Loucy (cell line): ENCODE results near the gene MID1IP1.

Experiments
- H2AFZ ChIP-seq: fragments of 200-600 bp; sonication (generic); 2 replicates; pipeline ENCODE4 v1.6.0; 2016; ENCODE audit warnings: antibody characterized with exemption, mild to moderate bottlenecking, low read length, moderate library complexity
- H3F3A ChIP-seq: fragments of 200-600 bp; 2 replicates; pipeline ENCODE4 v1.6.0; 2016; ENCODE audit warnings: antibody characterized with exemption, low read depth, mild to moderate bottlenecking
- H3K27me3 ChIP-seq: fragments of 200-600 bp; sonication (generic); 2 replicates; pipeline ENCODE4 v1.6.1; 2014; ENCODE audit warnings: low read length, mild to moderate bottlenecking; ENCODE audit not compliant: insufficient read depth, poor library complexity, severe bottlenecking
- H3K36me3 ChIP-seq: fragments of 200-600 bp; sonication (generic); 2 replicates; pipeline ENCODE4 v1.6.1; 2016; ENCODE audit warnings: low read length; ENCODE audit not compliant: insufficient read depth
- H3K4me1 ChIP-seq: fragments of 200-600 bp; sonication (generic); 2 replicates; pipeline ENCODE4 v1.5.1; 2014; ENCODE audit warnings: low read length, mild to moderate bottlenecking; ENCODE audit not compliant: insufficient read depth, poor library complexity, severe bottlenecking
- H3K4me2 ChIP-seq: fragments of 200-600 bp; sonication (generic); 2 replicates; pipeline ENCODE4 v1.6.0; 2014; ENCODE audit warnings: antibody characterized with exemption, low read length, low read depth, mild to moderate bottlenecking; ENCODE audit not compliant: poor library complexity, severe bottlenecking
- H3K4me3 ChIP-seq: fragments of 200-600 bp; sonication (generic); 2 replicates; pipeline ENCODE4 v1.5.1; 2014; ENCODE audit warnings: low read length, mild to moderate bottlenecking, mixed read lengths; ENCODE audit not compliant: poor library complexity, severe bottlenecking
- H3K79me2 ChIP-seq: fragments of 200-600 bp; sonication (generic); 2 replicates; pipeline ENCODE4 v1.6.1; 2014; ENCODE audit warnings: low read length; ENCODE audit not compliant: insufficient read depth
- H3K9ac ChIP-seq: fragments of 200-600 bp; sonication (generic); 2 replicates; pipeline ENCODE4 v1.6.0; 2014; ENCODE audit warnings: mild to moderate bottlenecking, low read depth, low read length, moderate library complexity; ENCODE audit not compliant: poor library complexity, severe bottlenecking
- H3K9me2 ChIP-seq: fragments of 200-600 bp; sonication (generic); replicated peaks from 2 replicates; pipeline ENCODE4 v1.6.1; 2016; ENCODE audit warnings: low read depth, low read length, mixed read lengths
- H3K9me3 ChIP-seq: fragments of 200-600 bp; sonication (generic); 2 replicates; pipeline ENCODE4 v1.6.1; 2014; ENCODE audit warnings: mild to moderate bottlenecking, antibody characterized with exemption, low read length, low read depth; ENCODE audit not compliant: insufficient read depth
- H4K20me1 ChIP-seq: fragments of 200-600 bp; sonication (generic); 2 replicates; pipeline ENCODE4 v1.6.0; 2014; ENCODE audit warnings: antibody characterized with exemption, low read length, mild to moderate bottlenecking; ENCODE audit not compliant: insufficient read depth, poor library complexity, severe bottlenecking
- EZH2phosphoT487 ChIP-seq: fragments of 200-600 bp; IDR thresholded peaks from 2 replicates; pipeline ENCODE4 v1.6.1; 2018; ENCODE audit warnings: antibody characterized with exemption, mild to moderate bottlenecking, moderate library complexity, borderline replicate concordance
- TF ChIP-seq, protein P1 (sequence below): fragments of 200-600 bp; sonication (generic); conservative IDR thresholded peaks from 2 replicates; pipeline ENCODE4 v1.5.1; 2014; ENCODE audit warnings: mild to moderate bottlenecking, antibody characterized with exemption, low read length

The MID1IP1 gene

DNA sequence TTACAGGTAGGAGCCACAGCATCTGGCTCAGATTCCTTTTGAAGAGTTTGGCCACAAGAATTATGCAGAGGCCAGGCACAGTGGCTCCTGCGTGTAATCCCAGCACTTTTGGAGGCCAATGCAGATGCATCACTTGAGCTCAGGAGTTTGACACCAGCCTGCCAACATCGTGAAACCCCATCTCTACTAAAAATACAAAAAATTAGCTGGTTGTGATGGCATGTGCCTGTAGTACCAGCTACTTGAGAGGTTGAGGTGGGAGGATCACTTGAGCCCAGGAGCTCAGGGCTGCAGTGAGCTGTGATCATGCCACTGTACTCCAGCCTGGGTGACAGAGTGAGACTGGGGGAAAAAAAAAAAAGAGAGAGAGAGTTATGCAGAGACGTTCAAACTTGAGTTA, 53.0 kb downstream of the MID1IP1 start:
- Histone ChIP-seq H4K20me1 (no peaks in the 10 kb centered on the region), H2AFZ (no peak overlapping the region), H3F3A (no peaks in the 10 kb centered on the region), H3K9me3 (no peaks in the 10 kb centered on the region), H3K9me2 (no peaks in the 10 kb centered on the region), H3K36me3 (no peaks in the 10 kb centered on the region), H3K27me3 (no peaks in the 10 kb centered on the region), H3K4me3 (no peak overlapping the region), H3K79me2 (no peaks in the 10 kb centered on the region), H3K9ac (no peak overlapping the region), H3K4me1 (no peaks in the 10 kb centered on the region), H3K4me2 (no peak overlapping the region)
- TF ChIP-seq, protein P1, sequence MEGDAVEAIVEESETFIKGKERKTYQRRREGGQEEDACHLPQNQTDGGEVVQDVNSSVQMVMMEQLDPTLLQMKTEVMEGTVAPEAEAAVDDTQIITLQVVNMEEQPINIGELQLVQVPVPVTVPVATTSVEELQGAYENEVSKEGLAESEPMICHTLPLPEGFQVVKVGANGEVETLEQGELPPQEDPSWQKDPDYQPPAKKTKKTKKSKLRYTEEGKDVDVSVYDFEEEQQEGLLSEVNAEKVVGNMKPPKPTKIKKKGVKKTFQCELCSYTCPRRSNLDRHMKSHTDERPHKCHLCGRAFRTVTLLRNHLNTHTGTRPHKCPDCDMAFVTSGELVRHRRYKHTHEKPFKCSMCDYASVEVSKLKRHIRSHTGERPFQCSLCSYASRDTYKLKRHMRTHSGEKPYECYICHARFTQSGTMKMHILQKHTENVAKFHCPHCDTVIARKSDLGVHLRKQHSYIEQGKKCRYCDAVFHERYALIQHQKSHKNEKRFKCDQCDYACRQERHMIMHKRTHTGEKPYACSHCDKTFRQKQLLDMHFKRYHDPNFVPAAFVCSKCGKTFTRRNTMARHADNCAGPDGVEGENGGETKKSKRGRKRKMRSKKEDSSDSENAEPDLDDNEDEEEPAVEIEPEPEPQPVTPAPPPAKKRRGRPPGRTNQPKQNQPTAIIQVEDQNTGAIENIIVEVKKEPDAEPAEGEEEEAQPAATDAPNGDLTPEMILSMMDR = no peak
- TF ChIP-seq EZH2phosphoT487 = no peak
